OCI-LY1 (cell line): ENCODE data around the gene TMEM26.

Source experiments
- CTCF ChIP-seq: fragments of 200-600 bp; sonication (generic), shearing (Covaris generic); IDR thresholded peaks from 2 replicates; pipeline ENCODE4 v1.5.1; 2017; ENCODE audit warnings: mild to moderate bottlenecking, antibody characterized with exemption, low read length, moderate library complexity, mixed read lengths
- EZH2 ChIP-seq: fragments of 200-600 bp; sonication (generic), shearing (Covaris generic); IDR thresholded peaks from 2 replicates; pipeline ENCODE4 v1.8.0; 2017; ENCODE audit warnings: borderline replicate concordance, mixed run types, mild to moderate bottlenecking, antibody characterized with exemption, low read length, moderate library complexity, mixed read lengths

- TF ChIP-seq CTCF (no peak), EZH2 (no peak)
These were observed 35.5 kb downstream of the TMEM26 start for GRCh38 chr10:61417661-61418060.
